Motor neuron (in vitro differentiated cells): Measurements from ENCODE around the gene CEBPB. TPM values are rescaled to one million over a fixed set of nuclear protein-coding genes. Genes with fewer than 3 reads are reported as not detected.

Source experiments
- ATAC-seq, 8 experiments: fragments of 200-7000 bp; cut with Tn5 transposase; replicated peaks in 6 of 8; 2 replicates each; pipeline ENCODE4 v1.8.0; 2021; ENCODE audit warnings: mild to moderate bottlenecking in 8 of 8, moderate library complexity in 8 of 8
- H3K27ac ChIP-seq, 2 donors: fragments of 250-450 bp; sonication (Bioruptor Pico); 2 replicates each; pipeline ENCODE4 v1.9.0; 2021; ENCODE audit warnings: antibody characterized with exemption in 2 of 2, mild to moderate bottlenecking in 2 of 2, moderate library complexity in 1 of 2
- H3K4me1 ChIP-seq, 2 donors: fragments of 250-450 bp; sonication (Bioruptor Pico); replicated peaks in 1 of 2; 2 replicates each; pipeline ENCODE4 v1.6.1; 2021; ENCODE audit warnings: antibody characterized with exemption in 2 of 2, mild to moderate bottlenecking in 2 of 2, moderate library complexity in 1 of 2
- H3K4me3 ChIP-seq, 5 donors: fragments of 250-450 bp; sonication (Bioruptor Pico); 2 replicates each; pipeline ENCODE4 v1.9.0; 2021; ENCODE audit warnings: antibody characterized with exemption in 5 of 5, mild to moderate bottlenecking in 5 of 5, moderate library complexity in 4 of 5
- WGBS, 10 experiments: fragments of 450-650 bp; shearing (Covaris generic); methylation state at CpG; one replicate each; pipeline ENCODE4 v1.0.0; 2022; 5-methylcytosine and 5-hydroxymethylcytosine counted together
- in situ Hi-C, 9 experiments: fragments of 400-800 bp; cut with MboI; loops; one replicate each; pipeline ENCODE4 v1.15.0; 2021; ENCODE audit warnings: low sequenced_read_pairs in 9 of 9, low pct_unique_long_range_greater_than_20kb in 2 of 9; ENCODE audit not compliant: unreplicated experiment in 9 of 9
- total RNA-seq, 8 experiments: library from RNA; unstranded; fragments of 300-600 nt; gene quantifications; 2 replicates each; pipeline versions ENCODE4 v1.2.3 to v1.2.4, GENCODE V29; 2022

CEBPB gene
- total RNA-seq: 10 to 100 TPM in 3 of 8 experiments, 1 to 10 TPM in 5; 3.3 to 19.4 (median 8.9) TPM

DNA sequence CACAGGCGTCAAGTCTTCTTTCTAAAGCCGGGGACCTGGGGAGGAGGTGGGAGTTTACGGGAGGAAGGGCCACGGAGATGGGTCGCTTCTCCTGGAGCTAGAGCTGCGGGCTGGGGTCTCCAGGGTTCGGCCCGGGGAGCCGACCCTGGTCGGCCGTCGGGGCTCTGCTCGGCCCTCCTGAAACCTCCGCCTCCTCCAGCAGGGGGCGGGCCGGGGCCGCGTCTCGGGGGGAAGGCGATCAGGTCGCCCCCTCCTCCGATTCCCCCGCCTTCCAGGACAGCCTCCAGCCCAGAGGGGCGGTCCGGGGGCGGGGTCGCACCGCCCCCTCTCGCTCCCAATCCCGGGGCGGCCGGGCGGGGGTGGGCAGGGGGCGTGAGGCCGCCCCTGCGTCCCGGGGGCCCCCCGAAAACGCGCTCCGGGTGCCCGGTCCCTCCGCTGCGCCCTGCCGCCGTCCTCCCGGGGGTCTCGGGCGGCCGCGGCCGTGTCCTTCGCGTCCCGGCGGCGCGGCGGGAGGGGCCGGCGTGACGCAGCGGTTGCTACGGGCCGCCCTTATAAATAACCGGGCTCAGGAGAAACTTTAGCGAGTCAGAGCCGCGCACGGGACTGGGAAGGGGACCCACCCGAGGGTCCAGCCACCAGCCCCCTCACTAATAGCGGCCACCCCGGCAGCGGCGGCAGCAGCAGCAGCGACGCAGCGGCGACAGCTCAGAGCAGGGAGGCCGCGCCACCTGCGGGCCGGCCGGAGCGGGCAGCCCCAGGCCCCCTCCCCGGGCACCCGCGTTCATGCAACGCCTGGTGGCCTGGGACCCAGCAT lies at the start of gene CEBPB:
Gene CEBPB, plus strand, starts transcription at position 580 of the 814 bp plus-strand sequence. Its CDS starts 204 bp downstream, at position 784.
- H3K27ac ChIP-seq: peak within 1 kb of the TSS; percentile 95 to 97
- 0% methylated on average over 20 of the region's 89 CpGs; no CpG with 5 or more reads in 9 of the 10 experiments for WGBS, 10 experiments
- in situ Hi-C loops: loop anchor here in 3 of 9 experiments (25.0 kb wide), 3 partner anchors 272 to 597 kb away; partner anchors contain the start of gene BCAS4 (in 1 of the 3)
- H3K4me1 ChIP-seq: peaks cover 15 to 16% of the 10 kb centered on the region in 2 donors
- peak within 1 kb of the TSS; percentile 66 to 94 (median 77) for H3K4me3 ChIP-seq
- ATAC-seq: peak; percentile 31 to 73 (median 65)

DNA sequence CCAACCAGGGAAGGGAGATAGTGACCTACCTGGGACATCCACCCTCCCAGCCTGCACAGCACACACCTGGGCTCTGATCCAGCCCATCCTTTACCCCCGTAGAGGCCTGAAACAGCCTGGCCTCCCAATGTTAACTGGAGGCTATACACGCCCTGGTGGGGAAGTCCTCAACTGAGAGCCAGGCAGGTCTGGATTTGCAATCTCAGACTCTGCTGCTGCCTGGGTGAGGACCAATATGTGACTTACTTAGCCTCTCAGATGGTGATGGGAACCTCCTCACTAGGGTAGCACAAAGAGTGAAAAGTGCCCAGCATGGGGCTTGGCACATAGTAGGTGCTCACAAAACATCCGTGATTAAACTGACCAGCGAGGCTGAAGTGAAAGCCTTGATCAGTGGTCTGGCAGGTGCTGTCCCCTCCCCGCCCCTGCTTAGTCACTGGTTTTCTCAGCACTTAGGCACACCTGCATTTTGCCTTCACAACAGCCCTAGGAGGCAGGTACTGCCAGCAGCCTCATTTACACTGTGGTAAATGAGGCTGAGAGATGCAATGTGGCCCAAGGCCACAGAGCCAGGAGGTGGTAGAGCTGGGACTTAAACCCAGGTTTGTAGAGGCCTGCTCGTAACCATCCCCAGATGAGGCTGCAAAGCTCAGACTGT lies 49.5 kb upstream of the CEBPB start:
- Histone ChIP-seq H3K27ac (no peak overlapping the region), H3K4me1 (no peaks in the 10 kb centered on the region), H3K4me3 (no peak overlapping the region)
- 100% methylated on average over 1 to 2 of the region's 6 CpGs; no CpG with 5 or more reads in 5 of the 10 experiments for WGBS, 10 experiments
- in situ Hi-C loops: no loop called here
- ATAC-seq: no peak

- H3K4me1 ChIP-seq: peaks cover 0 to under 1% of the 10 kb centered on the region in 2 donors
- no peak overlapping the region for H3K4me3 ChIP-seq
- peak in 1 of 8 experiments; percentile 54 for ATAC-seq
- in situ Hi-C loops: no loop called here
- no peak overlapping the region for H3K27ac ChIP-seq
- 54 to 100% (median 87%) methylated on average over 1 to 7 of the region's 12 CpGs; no CpG with 5 or more reads in 3 of the 10 experiments for WGBS, 10 experiments
Measured at GRCh38 chr20:50141811-50142561, 48.6 kb upstream of the CEBPB start.

DNA sequence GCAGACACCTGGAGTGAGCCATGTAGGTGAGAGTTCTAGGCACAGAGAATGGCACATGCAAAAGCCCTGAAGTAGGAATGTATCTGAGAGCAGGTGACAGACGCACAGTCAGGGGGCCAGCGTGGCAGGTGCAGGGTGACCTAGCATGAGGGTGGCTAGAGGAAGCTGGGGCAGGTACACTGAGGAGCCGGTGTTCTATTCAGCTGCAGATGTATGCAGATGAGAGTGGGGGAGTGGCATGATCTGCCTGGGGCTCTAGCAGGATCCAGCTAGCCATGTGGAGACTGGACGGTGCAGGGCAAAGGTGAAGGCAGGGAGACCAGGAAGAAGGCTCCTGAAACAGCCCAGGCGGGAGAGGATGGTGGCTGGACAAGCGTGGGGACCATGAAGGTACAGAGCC lies 47.8 kb upstream of the CEBPB start:
- H3K4me3 ChIP-seq: no peak overlapping the region
- ATAC-seq: peak in 2 of 8 experiments; percentile 17 to 65
- peaks cover 0 to 6% of the 10 kb centered on the region in 2 donors for H3K4me1 ChIP-seq
- in situ Hi-C loops: no loop called here
- 50 to 74% (median 59%) methylated on average over 2 to 6 of the region's 6 CpGs; no CpG with 5 or more reads in 6 of the 10 experiments for WGBS, 10 experiments
- no peak overlapping the region for H3K27ac ChIP-seq

DNA sequence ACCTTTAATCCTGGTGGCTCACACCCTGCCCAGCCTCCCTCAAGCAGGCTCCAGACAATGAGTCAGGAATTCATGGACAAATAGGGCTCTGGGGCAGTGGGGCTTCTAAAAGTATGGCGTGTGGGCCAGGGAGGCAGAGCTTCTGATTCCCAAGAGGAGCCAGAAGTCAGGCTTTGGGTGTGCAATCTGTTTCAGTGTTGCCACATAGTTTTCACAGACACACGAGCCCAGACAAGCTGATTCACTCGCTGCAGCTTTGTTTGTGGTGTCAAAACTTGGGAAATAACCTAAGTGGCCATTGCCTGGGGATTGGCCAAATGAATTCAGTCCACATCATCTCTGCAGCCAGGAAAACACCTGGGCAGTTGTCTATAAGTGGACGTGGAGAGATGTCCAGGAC lies 46.3 kb upstream of the CEBPB start:
- Histone ChIP-seq H3K27ac (no peak overlapping the region), H3K4me3 (no peak overlapping the region), H3K4me1 (peaks cover 0 to 6% of the 10 kb centered on the region in 2 donors)
- in situ Hi-C loops: no loop called here
- peak in 2 of 8 experiments; percentile 59 to 63 for ATAC-seq
- 0 to 100% (median 81%) methylated on average over 1 to 4 of the region's 4 CpGs; no CpG with 5 or more reads in 2 of the 10 experiments for WGBS, 10 experiments

- WGBS, 10 experiments: 82 to 100% (median 94%) methylated on average over 1 to 6 of the region's 6 CpGs; no CpG with 5 or more reads in 3 of the 10 experiments
- ATAC-seq: no peak
Measured at GRCh38 chr20:50145566-50145965, 45.1 kb upstream of the CEBPB start.

GRCh38 chr20:50146214-50146613 lies 44.4 kb upstream of the CEBPB start:
- in situ Hi-C loops: no loop called here
- WGBS, 10 experiments: 51 to 100% (median 93%) methylated on average over 1 to 4 of the region's 6 CpGs; no CpG with 5 or more reads in 6 of the 10 experiments
- Histone ChIP-seq H3K27ac (no peak overlapping the region), H3K4me1 (peaks cover 0 to 6% of the 10 kb centered on the region in 2 donors), H3K4me3 (no peak overlapping the region)
- ATAC-seq: no peak

More at GRCh38 chr20:50145566-50145965, 45.1 kb upstream of the CEBPB start:
- Histone ChIP-seq H3K4me3 (no peak overlapping the region), H3K4me1 (peaks cover 0 to 6% of the 10 kb centered on the region in 2 donors), H3K27ac (no peak overlapping the region)
- in situ Hi-C loops: no loop called here

DNA sequence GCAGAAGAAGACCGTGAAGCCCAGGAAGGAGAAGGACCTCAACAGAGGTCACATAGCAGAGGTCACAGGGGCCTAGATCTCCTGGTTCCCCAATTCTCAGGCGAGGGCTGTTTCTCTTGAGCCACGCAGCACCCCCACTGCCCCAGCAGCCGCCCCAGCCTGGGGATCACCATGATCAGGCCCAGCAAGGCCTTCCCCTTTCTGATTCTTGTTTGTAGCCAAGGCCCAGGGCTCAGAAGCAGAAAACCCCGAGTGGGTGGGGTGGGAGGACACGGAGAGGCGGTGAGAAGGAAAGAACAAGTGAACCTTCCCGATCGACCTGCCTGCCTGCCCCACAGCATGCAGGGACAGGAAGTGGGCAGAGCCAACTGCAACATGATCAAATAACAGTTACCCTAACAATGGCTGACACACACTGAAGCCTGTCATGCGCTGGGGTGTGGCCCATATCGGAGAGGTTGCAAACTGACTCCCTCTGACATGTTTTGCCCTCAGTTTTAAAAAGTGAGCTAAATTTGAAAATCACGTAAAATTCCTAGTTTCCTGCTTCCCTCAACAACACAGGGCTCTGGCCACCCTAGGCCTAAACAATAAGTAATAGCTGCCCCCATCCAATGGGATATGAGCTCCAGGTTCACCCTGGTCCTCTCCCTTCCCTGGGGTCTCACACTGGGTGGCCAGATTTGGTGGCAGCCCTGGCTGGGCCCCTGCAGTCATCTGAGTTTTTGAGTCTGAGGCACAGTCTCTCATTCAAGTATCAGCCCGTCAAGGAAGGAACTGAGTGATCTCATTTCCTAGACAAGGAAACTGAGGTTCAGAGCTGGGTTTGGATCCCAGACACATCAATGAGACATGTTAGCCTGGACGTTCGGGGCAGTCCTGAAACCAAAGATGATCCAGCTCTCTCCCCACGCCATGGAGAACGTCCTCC lies 43.6 kb upstream of the CEBPB start:
- Histone ChIP-seq H3K27ac (no peak overlapping the region), H3K4me1 (peaks cover 2 to 9% of the 10 kb centered on the region in 2 donors), H3K4me3 (no peak overlapping the region)
- WGBS, 10 experiments: 30 to 100% (median 47%) methylated on average over 1 to 12 of the region's 17 CpGs; no CpG with 5 or more reads in 2 of the 10 experiments
- in situ Hi-C loops: no loop called here
- ATAC-seq: peak; percentile 23 to 73 (median 50)

DNA sequence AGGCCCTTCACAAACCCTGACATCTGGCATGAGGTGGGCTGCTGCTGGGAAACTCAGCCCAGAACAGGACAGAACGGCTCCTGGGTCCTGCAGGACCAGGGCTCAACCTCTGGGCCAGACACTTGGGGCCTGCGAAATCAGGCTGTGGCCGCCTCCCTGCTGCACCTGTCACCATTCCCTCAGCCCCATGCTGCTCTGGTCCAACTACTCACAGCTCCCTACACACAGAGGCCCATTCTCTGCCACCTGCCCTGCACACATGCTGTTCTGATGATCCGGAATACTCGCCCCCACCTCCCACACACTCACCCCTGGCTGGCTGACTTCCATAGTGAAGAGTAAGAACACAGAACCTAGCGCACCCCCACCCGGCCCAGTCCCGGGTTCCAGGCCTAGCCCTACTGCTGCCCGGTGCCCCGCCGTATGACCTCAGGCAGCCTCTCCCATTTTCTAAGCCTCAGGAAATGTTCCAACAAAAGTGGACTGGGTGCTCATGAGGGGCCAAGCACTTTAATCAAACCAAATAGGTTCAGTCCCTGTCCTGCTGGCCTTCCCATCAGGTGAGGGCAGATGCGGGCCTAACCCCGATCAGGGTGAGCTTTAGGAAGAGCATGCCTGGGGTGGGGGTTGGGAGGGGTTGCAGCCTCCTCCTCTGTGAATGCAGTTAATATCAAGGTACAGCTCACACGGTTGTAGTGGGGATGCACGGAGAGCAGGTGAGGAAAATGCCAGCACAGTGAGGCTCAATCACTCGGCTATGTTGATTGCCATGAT lies 41.0 kb upstream of the CEBPB start:
- H3K4me3 ChIP-seq: no peak overlapping the region
- ATAC-seq: no peak
- in situ Hi-C loops: loop anchor here in 1 of 9 experiments (25.0 kb wide), 1 partner anchor 162 kb away; the partner anchor contains the start of gene SNAI1
- WGBS, 10 experiments: 60 to 100% (median 81%) methylated on average over 2 to 5 of the region's 16 CpGs; no CpG with 5 or more reads in 5 of the 10 experiments
- H3K27ac ChIP-seq: no peak overlapping the region
- peaks cover 9 to 23% of the 10 kb centered on the region in 2 donors for H3K4me1 ChIP-seq

DNA sequence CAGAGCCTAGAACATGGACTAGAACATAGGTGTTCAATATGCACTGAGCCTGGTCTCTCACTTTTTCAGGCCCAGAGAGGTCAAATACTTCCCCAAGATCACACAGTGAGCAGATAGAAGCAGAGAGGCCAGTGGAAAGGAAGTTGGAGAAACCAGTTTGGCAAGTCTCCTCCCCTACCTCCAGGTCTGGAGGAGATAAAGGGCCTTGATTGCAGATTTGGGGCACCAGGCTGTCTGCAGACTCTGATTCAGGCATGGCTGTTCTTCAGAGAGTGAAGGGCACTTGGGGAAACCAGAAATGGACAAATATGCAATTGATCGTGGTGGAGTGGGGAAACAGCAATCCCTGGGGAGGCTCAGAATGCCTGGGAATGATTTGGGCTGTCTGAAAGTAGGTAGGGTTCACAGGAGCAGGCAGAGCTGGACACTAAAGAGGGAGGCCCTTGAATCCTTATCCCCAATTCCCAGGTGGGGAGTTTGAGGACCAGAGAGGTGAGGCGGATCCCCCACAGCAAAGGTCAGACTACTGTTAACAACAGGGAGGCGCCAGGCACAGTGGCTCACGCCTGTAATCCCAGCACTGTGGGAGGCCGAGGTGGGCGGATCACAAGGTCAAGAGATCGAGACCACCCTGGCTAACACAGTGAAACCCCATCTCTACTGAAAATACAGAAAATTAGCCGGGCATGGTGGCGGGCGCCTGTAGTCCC lies 39.4 kb upstream of the CEBPB start:
- Histone ChIP-seq H3K27ac (no peak overlapping the region), H3K4me3 (no peak overlapping the region)

More for the DNA sequence above, 39.4 kb upstream of the CEBPB start:
- in situ Hi-C loops: loop anchor here in 1 of 9 experiments (25.0 kb wide), 1 partner anchor 164 kb away; the partner anchor contains the start of gene SNAI1
- peaks cover 9 to 23% of the 10 kb centered on the region in 2 donors for H3K4me1 ChIP-seq
- WGBS, 10 experiments: 54 to 93% (median 89%) methylated on average over 3 to 6 of the region's 10 CpGs; no CpG with 5 or more reads in 7 of the 10 experiments
- no peak for ATAC-seq
